Measurements from ENCODE around the gene HSPBP1. TPM values are rescaled to one million over a fixed set of nuclear protein-coding genes. Genes with fewer than 3 reads are reported as not detected.
A peak's percentile ranks its signal among the peaks of the same experiment; 100 is the strongest.
"Not testable (repeated sequence)": the region's sequence is repeated elsewhere in the genome, so short reads cannot be mapped to it uniquely, and the experiment has no call there.

Gene HSPBP1
- total RNA-seq, 2 donors from 2014 or later = 19.1 to 23.1 TPM

DNA sequence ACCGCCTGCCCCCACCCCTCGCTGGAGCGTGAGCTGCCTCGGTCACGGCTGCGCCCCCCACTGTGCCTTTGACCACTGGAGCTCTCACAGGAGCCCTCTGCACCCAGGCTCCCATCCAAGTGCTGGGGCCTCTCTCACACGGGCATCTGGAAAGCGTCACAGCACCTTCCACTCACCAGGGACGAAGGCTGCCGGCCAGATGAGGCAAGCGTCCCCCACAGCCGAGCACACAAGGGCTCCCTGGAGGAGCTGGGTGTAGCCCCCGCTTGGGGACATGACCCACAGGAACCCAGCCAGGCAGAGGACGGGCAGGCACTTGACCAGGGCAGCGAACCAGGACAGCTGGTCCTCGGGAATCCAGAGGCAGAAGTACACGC, 51.9 kb downstream of the HSPBP1 start:
- DNase-seq (no peak), ATAC-seq (no peak)
- no peak overlapping the region for H3K4me3 Mint-ChIP-seq
- peaks cover 7% of the 10 kb centered on the region for H3K36me3 Mint-ChIP-seq (ENCODE audit: low read depth)
- no peaks in the 10 kb centered on the region for H3K27me3 Mint-ChIP-seq
- H3K27ac Mint-ChIP-seq = peak overlapping the region; percentile 59
- H3K4me1 Mint-ChIP-seq = peaks cover 13% of the 10 kb centered on the region
- H3K9me3 ChIP-seq (ENCODE audit: control insufficient read depth, low read length, poor library complexity, severe bottlenecking) = no peaks in the 10 kb centered on the region

DNA sequence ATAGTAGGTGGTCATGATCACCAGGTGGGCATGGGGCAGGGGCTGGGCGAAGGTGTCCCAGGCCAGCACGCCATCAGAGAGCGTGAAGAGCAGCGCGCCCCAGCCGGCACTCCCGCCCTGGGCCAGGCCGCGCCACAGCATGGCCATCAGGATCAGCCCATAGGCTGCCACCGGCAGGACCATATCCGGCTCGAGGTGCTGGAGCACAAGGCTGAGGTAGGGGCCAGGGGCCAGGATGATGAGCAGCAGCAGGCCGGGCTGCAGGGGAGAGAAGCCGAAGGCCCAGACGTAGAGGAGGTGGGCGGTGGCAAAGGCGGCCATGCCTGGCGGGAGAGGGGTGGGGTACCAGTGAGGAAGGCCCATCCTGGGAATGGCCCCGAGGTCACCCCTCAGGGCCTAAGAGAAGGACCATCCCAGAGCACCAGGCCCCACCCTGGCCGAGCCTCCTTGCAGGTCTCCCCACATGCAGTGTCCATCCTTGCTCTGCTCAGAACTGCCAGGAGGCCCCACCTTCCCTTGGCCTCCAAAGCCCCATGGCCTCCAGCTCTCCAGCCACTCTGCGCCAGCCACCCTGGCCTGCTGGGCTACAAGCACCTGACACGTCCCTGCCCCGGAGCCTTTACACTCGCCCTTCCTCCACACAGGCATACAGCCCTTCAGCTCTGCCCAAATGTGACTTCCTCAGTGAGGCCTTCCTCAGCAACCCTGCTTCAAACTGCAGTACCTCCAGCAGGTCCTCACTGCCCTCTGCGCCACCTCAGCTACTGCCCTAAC, 52.5 kb downstream of the HSPBP1 start:
- Mint-ChIP-seq H3K36me3 (ENCODE audit: low read depth) (peaks cover 7% of the 10 kb centered on the region), H3K27ac (peak overlapping the region; percentile 59), H3K4me1 (peaks cover 13% of the 10 kb centered on the region), H3K4me3 (no peak overlapping the region), H3K27me3 (no peaks in the 10 kb centered on the region)
- no peaks in the 10 kb centered on the region for H3K9me3 ChIP-seq (ENCODE audit: control insufficient read depth, low read length, poor library complexity, severe bottlenecking)
- no peak for DNase-seq
- no peak for ATAC-seq

- Mint-ChIP-seq H3K36me3 (ENCODE audit: low read depth) (peaks cover 7% of the 10 kb centered on the region), H3K27me3 (no peaks in the 10 kb centered on the region), H3K4me1 (peaks cover 13% of the 10 kb centered on the region), H3K27ac (no peak overlapping the region), H3K4me3 (peak overlapping the region; percentile 59)
- H3K9me3 ChIP-seq (ENCODE audit: control insufficient read depth, low read length, poor library complexity, severe bottlenecking) = no peaks in the 10 kb centered on the region
- DNase-seq (no peak), ATAC-seq (no peak)
Measured at GRCh38 chr19:55226788-55227187, 53.1 kb downstream of the HSPBP1 start.

DNA sequence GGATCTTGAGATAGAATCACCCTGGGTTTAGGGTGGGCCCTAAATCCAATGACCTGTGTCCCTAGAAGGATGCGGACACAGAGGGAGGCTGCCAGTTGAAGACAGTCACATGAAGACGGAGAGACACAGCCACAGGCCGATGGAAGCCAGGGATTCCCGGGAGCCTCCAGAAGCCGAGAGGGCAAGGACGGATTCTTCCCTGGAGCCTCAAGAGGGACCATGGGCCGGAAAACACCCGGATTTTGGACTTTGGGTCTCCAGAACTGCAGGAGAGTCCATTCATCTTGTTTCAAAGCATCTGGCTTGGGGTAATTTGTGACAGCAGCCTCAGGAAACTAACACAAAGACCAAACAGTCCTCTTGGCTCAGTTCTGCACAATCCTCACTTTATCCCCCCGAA, 53.6 kb downstream of the HSPBP1 start:
- H3K27me3 Mint-ChIP-seq = no peaks in the 10 kb centered on the region
- DNase-seq (no peak), ATAC-seq (no peak)
- peaks cover 7% of the 10 kb centered on the region for H3K36me3 Mint-ChIP-seq (ENCODE audit: low read depth)
- H3K27ac Mint-ChIP-seq = no peak overlapping the region
- no peaks in the 10 kb centered on the region for H3K9me3 ChIP-seq (ENCODE audit: control insufficient read depth, low read length, poor library complexity, severe bottlenecking)
- H3K4me3 Mint-ChIP-seq = no peak overlapping the region
- peaks cover 13% of the 10 kb centered on the region for H3K4me1 Mint-ChIP-seq

GRCh38 chr19:55225415-55225958, 54.4 kb downstream of the HSPBP1 start:
- ATAC-seq (no peak), DNase-seq (no peak)
- no peaks in the 10 kb centered on the region for H3K9me3 ChIP-seq (ENCODE audit: control insufficient read depth, low read length, poor library complexity, severe bottlenecking)
- Mint-ChIP-seq H3K4me1 (peaks cover 13% of the 10 kb centered on the region), H3K27ac (no peak overlapping the region), H3K4me3 (peak overlapping the region; percentile 78), H3K27me3 (no peaks in the 10 kb centered on the region), H3K36me3 (ENCODE audit: low read depth) (peaks cover 7% of the 10 kb centered on the region)

DNA sequence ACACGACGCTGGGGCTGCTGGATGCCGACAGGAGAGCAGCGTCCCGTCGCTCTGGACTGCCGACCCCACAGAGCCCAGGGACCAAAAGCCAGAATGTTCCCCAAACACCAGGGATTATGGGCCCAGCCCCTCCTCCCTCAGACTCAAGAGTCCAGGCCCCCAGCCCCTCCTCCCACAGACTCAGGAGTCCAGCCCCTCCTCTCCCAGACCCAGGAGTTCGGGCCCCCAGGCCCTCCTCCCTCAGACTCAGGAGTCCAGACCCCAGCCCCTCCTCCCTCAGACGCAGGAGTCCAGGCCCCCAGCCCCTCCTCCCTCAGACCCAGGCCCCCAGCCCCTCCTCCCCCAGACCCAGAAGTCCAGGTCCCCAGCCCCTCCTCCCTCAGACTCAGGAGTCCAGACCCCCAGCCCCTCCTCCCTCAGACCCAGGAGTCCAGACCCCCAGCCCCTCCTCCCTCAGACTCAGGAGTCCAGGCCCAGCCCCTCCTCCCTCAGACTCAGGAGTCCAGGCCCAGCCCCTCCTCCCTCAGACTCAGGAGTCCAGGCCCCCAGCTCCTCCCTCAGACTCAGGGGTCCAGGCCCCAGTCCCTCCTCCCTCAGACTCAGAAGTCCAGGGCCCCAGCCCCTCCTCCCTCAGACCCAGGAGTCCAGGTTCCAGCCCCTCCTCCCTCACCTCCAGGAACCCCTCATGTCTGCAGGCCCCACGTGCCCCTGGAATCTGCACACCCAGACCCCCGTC, 55.1 kb downstream of the HSPBP1 start:
- H3K4me1 Mint-ChIP-seq = peaks cover 11% of the 10 kb centered on the region
- not testable (repeated sequence) for H3K27ac Mint-ChIP-seq; H3K9me3 ChIP-seq (ENCODE audit: control insufficient read depth, low read length, poor library complexity, severe bottlenecking); ATAC-seq; H3K4me3 Mint-ChIP-seq; DNase-seq; H3K36me3 Mint-ChIP-seq (ENCODE audit: low read depth); H3K27me3 Mint-ChIP-seq

DNA sequence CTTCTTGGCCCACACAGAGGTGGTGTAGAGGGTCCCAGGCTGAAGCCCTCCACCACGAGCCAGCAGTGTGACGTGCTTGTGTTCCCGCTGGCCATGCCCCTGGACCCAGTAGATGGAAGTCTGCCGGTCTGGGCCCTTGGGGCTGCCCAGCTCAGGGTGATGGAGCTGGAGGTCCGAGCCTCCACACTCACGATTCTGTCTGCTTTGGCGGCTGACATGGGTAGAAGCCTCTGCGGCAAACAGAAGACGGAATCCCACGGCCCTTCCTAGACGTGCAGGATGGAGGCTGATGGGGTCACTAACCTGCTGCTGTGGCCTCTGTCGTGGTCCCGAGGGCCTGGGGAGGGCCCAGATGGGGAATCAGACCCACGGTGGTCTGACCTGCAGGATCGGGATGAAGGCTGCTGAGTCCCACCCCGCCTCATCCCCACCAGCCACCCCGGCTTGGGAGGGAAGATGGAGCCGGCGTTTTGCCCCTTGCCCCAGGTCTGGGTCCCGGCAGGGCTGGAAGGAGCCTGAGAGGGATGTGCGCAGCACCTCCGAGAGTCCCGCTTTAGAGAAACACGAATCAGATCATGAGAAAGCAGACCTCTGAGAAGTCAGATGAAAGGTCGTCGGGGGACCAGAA, 55.8 kb downstream of the HSPBP1 start:
- H3K9me3 ChIP-seq (ENCODE audit: control insufficient read depth, low read length, poor library complexity, severe bottlenecking) = no peaks in the 10 kb centered on the region
- Mint-ChIP-seq H3K27me3 (no peaks in the 10 kb centered on the region), H3K4me3 (no peak overlapping the region), H3K36me3 (ENCODE audit: low read depth) (peaks cover 5% of the 10 kb centered on the region), H3K4me1 (peaks cover 8% of the 10 kb centered on the region), H3K27ac (no peak overlapping the region)
- no peak for DNase-seq
- no peak for ATAC-seq

DNA sequence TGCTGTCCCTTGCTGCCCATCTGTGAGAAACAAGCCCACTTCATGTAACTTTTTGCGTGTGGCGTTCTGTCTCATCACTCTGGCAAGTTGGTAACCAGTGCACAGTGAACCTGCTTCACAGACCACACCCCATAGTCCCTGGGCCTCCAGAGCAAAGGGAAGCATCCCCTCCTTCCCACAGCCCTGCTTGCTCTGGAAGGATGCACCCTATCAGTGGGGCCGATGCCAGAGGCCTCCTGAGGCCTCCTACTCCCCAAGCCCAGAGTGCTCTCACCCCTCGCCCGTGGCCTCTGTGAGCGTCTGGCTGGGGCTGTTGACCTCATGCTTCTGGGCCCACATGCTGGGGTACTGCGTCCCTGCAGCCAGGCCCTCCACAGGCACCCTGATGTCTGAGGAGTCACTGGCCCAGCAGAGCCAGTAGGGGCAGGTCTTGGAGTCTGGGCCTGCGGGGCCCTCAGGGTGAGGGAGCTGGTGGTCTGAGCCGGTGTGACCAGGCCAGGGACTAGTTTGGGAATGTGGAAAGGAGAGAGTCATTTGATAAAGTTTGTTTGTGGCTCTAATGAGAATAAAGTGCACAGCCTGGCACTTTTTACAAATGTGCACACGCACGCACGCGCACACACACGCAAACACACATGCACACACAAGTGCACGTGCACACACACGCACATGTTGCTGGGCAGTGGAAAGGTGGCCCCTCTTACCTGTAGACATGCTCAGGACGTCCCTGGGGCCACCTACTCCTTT, 56.4 kb downstream of the HSPBP1 start:
- Mint-ChIP-seq H3K4me3 (peak overlapping the region; percentile 31), H3K4me1 (peaks cover 7% of the 10 kb centered on the region), H3K27me3 (no peaks in the 10 kb centered on the region), H3K27ac (no peak overlapping the region), H3K36me3 (ENCODE audit: low read depth) (peaks cover 5% of the 10 kb centered on the region)
- no peaks in the 10 kb centered on the region for H3K9me3 ChIP-seq (ENCODE audit: control insufficient read depth, low read length, poor library complexity, severe bottlenecking)
- DNase-seq (no peak), ATAC-seq (no peak)

GRCh38 chr19:55220525-55220924, 59.4 kb downstream of the HSPBP1 start:
- no peak for ATAC-seq

GRCh38 chr19:55216461-55217198, 63.3 kb downstream of the HSPBP1 start:
- peak overlapping the region; percentile 28 for H3K4me3 Mint-ChIP-seq

More at GRCh38 chr19:55220525-55220924, 59.4 kb downstream of the HSPBP1 start:
- no peaks in the 10 kb centered on the region for H3K9me3 ChIP-seq (ENCODE audit: control insufficient read depth, low read length, poor library complexity, severe bottlenecking)
- H3K36me3 Mint-ChIP-seq (ENCODE audit: low read depth) = peaks cover 3% of the 10 kb centered on the region
- H3K27me3 Mint-ChIP-seq = peaks cover 16% of the 10 kb centered on the region
- no peak for DNase-seq
- H3K4me1 Mint-ChIP-seq = peaks cover 10% of the 10 kb centered on the region
- H3K4me3 Mint-ChIP-seq = no peak overlapping the region
- H3K27ac Mint-ChIP-seq = no peak overlapping the region

GRCh38 chr19:55213547-55213946, 66.4 kb downstream of the HSPBP1 start:
- H3K9me3 ChIP-seq (ENCODE audit: control insufficient read depth, low read length, poor library complexity, severe bottlenecking) = no peaks in the 10 kb centered on the region
- Mint-ChIP-seq H3K4me3 (no peak overlapping the region), H3K27me3 (peaks cover 32% of the 10 kb centered on the region), H3K4me1 (peaks cover 9% of the 10 kb centered on the region), H3K27ac (no peak overlapping the region), H3K36me3 (ENCODE audit: low read depth) (peaks cover 5% of the 10 kb centered on the region)
- ATAC-seq (no peak), DNase-seq (no peak)

More at GRCh38 chr19:55216461-55217198, 63.3 kb downstream of the HSPBP1 start:
- H3K27ac Mint-ChIP-seq = no peak overlapping the region
- peaks cover 3% of the 10 kb centered on the region for H3K36me3 Mint-ChIP-seq (ENCODE audit: low read depth)
- peaks cover 6% of the 10 kb centered on the region for H3K4me1 Mint-ChIP-seq
- ATAC-seq (peak; percentile 59), DNase-seq (peak in 1 of 3 donors; percentile 28)
- no peaks in the 10 kb centered on the region for H3K9me3 ChIP-seq (ENCODE audit: control insufficient read depth, low read length, poor library complexity, severe bottlenecking)
- peaks cover 21% of the 10 kb centered on the region for H3K27me3 Mint-ChIP-seq

DNA sequence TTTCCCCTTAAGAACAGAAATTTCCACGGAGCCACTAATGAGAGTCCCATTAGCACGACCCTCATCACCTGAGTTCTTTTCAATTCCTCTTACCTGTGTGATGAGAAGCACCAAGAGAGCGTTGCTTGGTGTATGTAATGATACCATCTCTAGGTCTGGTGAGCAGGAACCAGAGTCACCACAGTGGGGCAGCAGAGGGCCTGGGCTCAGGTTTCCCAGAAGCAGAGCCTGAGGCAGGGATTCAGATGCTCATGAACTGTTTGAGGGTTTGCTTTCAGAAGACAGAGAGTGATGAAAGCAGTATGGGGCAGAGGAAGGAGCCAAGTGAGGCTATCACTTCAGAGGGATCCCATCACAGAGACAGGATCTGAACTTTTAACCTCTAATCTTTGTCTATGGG, 67.5 kb downstream of the HSPBP1 start:
- ATAC-seq = peak; percentile 33
- peaks cover 9% of the 10 kb centered on the region for H3K4me1 Mint-ChIP-seq
- no peaks in the 10 kb centered on the region for H3K9me3 ChIP-seq (ENCODE audit: control insufficient read depth, low read length, poor library complexity, severe bottlenecking)
- H3K27ac Mint-ChIP-seq = no peak overlapping the region
- H3K4me3 Mint-ChIP-seq = no peak overlapping the region
- DNase-seq = no peak
- peaks cover 5% of the 10 kb centered on the region for H3K36me3 Mint-ChIP-seq (ENCODE audit: low read depth)
- H3K27me3 Mint-ChIP-seq = peaks cover 32% of the 10 kb centered on the region
